ENCODE data around the gene MINPP1.
"Not testable (repeated sequence)": the region's sequence is repeated elsewhere in the genome, so short reads cannot be mapped to it uniquely, and the experiment has no call there.

MINPP1 gene

GRCh38 chr10:87590705-87591588, 86.3 kb downstream of the MINPP1 start:
- no peaks in the 10 kb centered on the region for H3K36me3 ChIP-seq (ENCODE audit: insufficient read depth, insufficient read length, low read length)

GRCh38 chr10:87591589-87591886, 86.8 kb downstream of the MINPP1 start:
- TF ChIP-seq ZNF274 (IDR thresholded peaks at IDR 0.05; ENCODE audit: low read depth, low read length) (no peak), SUZ12 (IDR thresholded peaks at IDR 0.05; ENCODE audit: extremely low read depth, insufficient read depth, insufficient read length) (no peak), YY1 (IDR thresholded peaks at IDR 0.05; ENCODE audit: insufficient read depth, insufficient read length) (no peak)
- DNase-seq (ENCODE audit: low read depth, low spot score), result no peak
- Histone ChIP-seq H3K4me3 (ENCODE audit: insufficient read length, low read depth) (no peak overlapping the region), H3K27me3 (ENCODE audit: insufficient read depth, insufficient read length) (no peaks in the 10 kb centered on the region), H3K36me3 (ENCODE audit: insufficient read depth, insufficient read length, low read length) (no peaks in the 10 kb centered on the region), H3K9me3 (ENCODE audit: insufficient read depth, low read length) (no peaks in the 10 kb centered on the region), H3K9ac (ENCODE audit: insufficient read length, low read depth) (no peak overlapping the region), H3K4me1 (ENCODE audit: insufficient read depth, insufficient read length) (no peaks in the 10 kb centered on the region)

More at GRCh38 chr10:87590705-87591588, 86.3 kb downstream of the MINPP1 start:
- no peak for DNase-seq (ENCODE audit: low read depth, low spot score)
- no peaks in the 10 kb centered on the region for H3K4me1 ChIP-seq (ENCODE audit: insufficient read depth, insufficient read length)
- TF ChIP-seq SUZ12 (IDR thresholded peaks at IDR 0.05; ENCODE audit: extremely low read depth, insufficient read depth, insufficient read length) (no peak), ZNF274 (IDR thresholded peaks at IDR 0.05; ENCODE audit: low read depth, low read length) (no peak), YY1 (IDR thresholded peaks at IDR 0.05; ENCODE audit: insufficient read depth, insufficient read length) (no peak)
- no peak overlapping the region for H3K4me3 ChIP-seq (ENCODE audit: insufficient read length, low read depth)
- H3K27me3 ChIP-seq (ENCODE audit: insufficient read depth, insufficient read length), result no peaks in the 10 kb centered on the region
- no peaks in the 10 kb centered on the region for H3K9me3 ChIP-seq (ENCODE audit: insufficient read depth, low read length)
- no peak overlapping the region for H3K9ac ChIP-seq (ENCODE audit: insufficient read length, low read depth)

GRCh38 chr10:87592920-87593319, 88.2 kb downstream of the MINPP1 start:
- H3K4me1 ChIP-seq (ENCODE audit: insufficient read depth, insufficient read length); H3K27me3 ChIP-seq (ENCODE audit: insufficient read depth, insufficient read length); DNase-seq (ENCODE audit: low read depth, low spot score); H3K4me3 ChIP-seq (ENCODE audit: insufficient read length, low read depth); H3K36me3 ChIP-seq (ENCODE audit: insufficient read depth, insufficient read length, low read length); H3K9me3 ChIP-seq (ENCODE audit: insufficient read depth, low read length); H3K9ac ChIP-seq (ENCODE audit: insufficient read length, low read depth): not testable (repeated sequence)

DNA sequence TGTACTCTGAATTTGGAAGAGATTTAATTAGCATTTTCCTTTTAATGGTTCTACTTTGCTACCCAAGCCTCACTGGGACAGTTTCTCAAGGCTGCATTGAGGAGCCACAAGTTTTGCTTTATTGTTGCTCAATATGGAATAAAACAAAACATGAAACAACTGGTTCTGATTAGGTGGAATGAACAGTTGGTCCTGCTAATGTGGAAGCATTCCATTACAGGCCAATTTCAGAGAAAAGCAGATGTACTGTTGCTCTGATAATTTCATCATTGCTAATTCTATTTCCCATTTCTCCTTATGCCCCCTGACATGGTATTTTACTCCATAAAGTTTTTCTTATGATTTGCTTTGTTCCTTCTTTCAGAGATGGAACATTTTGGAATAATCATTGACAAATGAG, 89.0 kb downstream of the MINPP1 start:
- DNase-seq (ENCODE audit: low read depth, low spot score), result no peak
- Histone ChIP-seq H3K27me3 (ENCODE audit: insufficient read depth, insufficient read length) (no peaks in the 10 kb centered on the region), H3K4me1 (ENCODE audit: insufficient read depth, insufficient read length) (no peaks in the 10 kb centered on the region), H3K9me3 (ENCODE audit: insufficient read depth, low read length) (no peaks in the 10 kb centered on the region), H3K9ac (ENCODE audit: insufficient read length, low read depth) (no peak overlapping the region), H3K36me3 (ENCODE audit: insufficient read depth, insufficient read length, low read length) (no peaks in the 10 kb centered on the region), H3K4me3 (ENCODE audit: insufficient read length, low read depth) (no peak overlapping the region)
- TF ChIP-seq YY1 (IDR thresholded peaks at IDR 0.05; ENCODE audit: insufficient read depth, insufficient read length) (no peak), ZNF274 (IDR thresholded peaks at IDR 0.05; ENCODE audit: low read depth, low read length) (no peak), SUZ12 (IDR thresholded peaks at IDR 0.05; ENCODE audit: extremely low read depth, insufficient read depth, insufficient read length) (no peak)

DNA sequence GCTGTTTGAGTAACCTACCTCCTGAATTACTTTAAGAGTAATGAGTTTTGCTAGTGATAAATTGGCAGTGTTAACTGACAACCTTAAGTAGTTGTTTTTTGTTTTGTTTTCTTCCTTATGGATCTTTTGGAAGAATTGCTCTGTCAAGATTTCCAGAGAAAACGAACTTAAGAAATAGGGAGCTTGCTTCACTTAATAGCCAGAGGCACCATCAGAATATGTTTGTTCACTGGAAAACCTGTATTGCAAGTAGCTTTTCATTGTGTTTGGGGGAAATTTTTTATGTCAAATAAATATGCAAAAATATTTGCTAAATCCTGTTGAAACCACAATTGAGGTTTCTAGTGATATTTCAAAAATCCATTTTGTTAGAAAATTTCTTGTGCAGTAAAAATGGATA, 89.5 kb downstream of the MINPP1 start:
- TF ChIP-seq ZNF274 (IDR thresholded peaks at IDR 0.05; ENCODE audit: low read depth, low read length) (no peak), SUZ12 (IDR thresholded peaks at IDR 0.05; ENCODE audit: extremely low read depth, insufficient read depth, insufficient read length) (no peak), YY1 (IDR thresholded peaks at IDR 0.05; ENCODE audit: insufficient read depth, insufficient read length) (no peak)
- DNase-seq (ENCODE audit: low read depth, low spot score), result no peak
- no peaks in the 10 kb centered on the region for H3K36me3 ChIP-seq (ENCODE audit: insufficient read depth, insufficient read length, low read length)
- H3K4me1 ChIP-seq (ENCODE audit: insufficient read depth, insufficient read length), result no peaks in the 10 kb centered on the region
- no peak overlapping the region for H3K9ac ChIP-seq (ENCODE audit: insufficient read length, low read depth)
- H3K9me3 ChIP-seq (ENCODE audit: insufficient read depth, low read length), result no peaks in the 10 kb centered on the region
- H3K4me3 ChIP-seq (ENCODE audit: insufficient read length, low read depth), result no peak overlapping the region
- H3K27me3 ChIP-seq (ENCODE audit: insufficient read depth, insufficient read length), result no peaks in the 10 kb centered on the region

GRCh38 chr10:87594864-87595263, 90.2 kb downstream of the MINPP1 start:
- Histone ChIP-seq H3K27me3 (ENCODE audit: insufficient read depth, insufficient read length) (no peaks in the 10 kb centered on the region), H3K4me3 (ENCODE audit: insufficient read length, low read depth) (no peak overlapping the region), H3K9ac (ENCODE audit: insufficient read length, low read depth) (no peak overlapping the region), H3K4me1 (ENCODE audit: insufficient read depth, insufficient read length) (no peaks in the 10 kb centered on the region), H3K36me3 (ENCODE audit: insufficient read depth, insufficient read length, low read length) (no peaks in the 10 kb centered on the region), H3K9me3 (ENCODE audit: insufficient read depth, low read length) (no peaks in the 10 kb centered on the region)
- TF ChIP-seq ZNF274 (IDR thresholded peaks at IDR 0.05; ENCODE audit: low read depth, low read length), result no peak
- no peak for TF ChIP-seq YY1 (IDR thresholded peaks at IDR 0.05; ENCODE audit: insufficient read depth, insufficient read length)
- TF ChIP-seq SUZ12 (IDR thresholded peaks at IDR 0.05; ENCODE audit: extremely low read depth, insufficient read depth, insufficient read length), result no peak
- no peak for DNase-seq (ENCODE audit: low read depth, low spot score)

DNA sequence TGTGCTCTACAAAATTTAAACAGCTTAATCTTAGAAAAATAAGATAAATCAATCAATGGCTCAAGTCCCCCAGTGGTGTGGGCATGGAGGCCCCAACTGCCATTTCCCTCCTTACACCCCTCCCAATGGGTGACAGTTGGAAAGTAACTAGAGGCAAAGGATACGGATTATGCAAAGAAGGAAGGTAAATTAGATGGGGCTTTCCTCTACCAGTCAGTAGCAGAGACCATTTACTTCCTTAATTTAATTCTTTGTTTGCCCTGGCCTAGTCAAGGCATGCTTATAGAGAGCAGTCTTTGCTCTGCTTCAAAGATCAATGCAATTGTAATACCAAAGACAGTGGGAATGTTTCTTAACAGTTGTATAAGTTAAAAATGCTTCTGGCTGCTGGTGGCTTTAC, 91.7 kb downstream of the MINPP1 start:
- no peaks in the 10 kb centered on the region for H3K4me1 ChIP-seq (ENCODE audit: insufficient read depth, insufficient read length)
- TF ChIP-seq YY1 (IDR thresholded peaks at IDR 0.05; ENCODE audit: insufficient read depth, insufficient read length), result no peak
- TF ChIP-seq ZNF274 (IDR thresholded peaks at IDR 0.05; ENCODE audit: low read depth, low read length), result no peak
- no peak for TF ChIP-seq SUZ12 (IDR thresholded peaks at IDR 0.05; ENCODE audit: extremely low read depth, insufficient read depth, insufficient read length)
- no peak overlapping the region for H3K4me3 ChIP-seq (ENCODE audit: insufficient read length, low read depth)
- H3K36me3 ChIP-seq (ENCODE audit: insufficient read depth, insufficient read length, low read length), result no peaks in the 10 kb centered on the region
- H3K9ac ChIP-seq (ENCODE audit: insufficient read length, low read depth), result no peak overlapping the region
- no peak for DNase-seq (ENCODE audit: low read depth, low spot score)
- no peaks in the 10 kb centered on the region for H3K9me3 ChIP-seq (ENCODE audit: insufficient read depth, low read length)
- no peaks in the 10 kb centered on the region for H3K27me3 ChIP-seq (ENCODE audit: insufficient read depth, insufficient read length)
